Measurements from ENCODE around the gene DESI1.

DESI1 gene

GRCh38 chr22:41556561-41556960 is 64.3 kb downstream of the DESI1 start:
- DNase-seq, result no peak

GRCh38 chr22:41555325-41555982 is 65.4 kb downstream of the DESI1 start:
- DNase-seq, result no peak

GRCh38 chr22:41551877-41552582 is 68.8 kb downstream of the DESI1 start:
- no peak for DNase-seq

GRCh38 chr22:41550952-41551491 is 69.8 kb downstream of the DESI1 start:
- no peak for DNase-seq

- no peak for DNase-seq
These were observed 72.0 kb downstream of the DESI1 start for GRCh38 chr22:41548830-41549211.

All from Kasumi-1 (cell line).